Fibroblast of lung (primary cell): Measurements from ENCODE around the gene FBXW10B. TPM values are rescaled to one million over a fixed set of nuclear protein-coding genes. Genes with fewer than 3 reads are reported as not detected.
"Not testable (repeated sequence)": the region's sequence is repeated elsewhere in the genome, so short reads cannot be mapped to it uniquely, and the experiment has no call there.

ENCODE experiments used
- DNase-seq, 2 donors: peaks; one replicate each; pipeline versions ENCODE4 v3.0.0 to v3.0.0-alpha.2; 2010; ENCODE audit warnings: low read depth in 2 of 2
- H2AFZ ChIP-seq: 2 replicates; pipeline ENCODE4 v1.5.1; 2012; ENCODE audit warnings: low read length, control low read depth, inconsistent platforms
- H3K27ac ChIP-seq: 2 replicates; pipeline ENCODE4 v1.5.1; 2011; ENCODE audit warnings: low read length, control low read depth; ENCODE audit not compliant: insufficient read depth
- H3K27me3 ChIP-seq: 2 replicates; pipeline ENCODE4 v1.5.1; 2011; ENCODE audit warnings: mild to moderate bottlenecking, low read length; ENCODE audit not compliant: control insufficient read depth, insufficient read depth
- H3K36me3 ChIP-seq: 2 replicates; pipeline ENCODE4 v1.5.1; 2011; ENCODE audit warnings: low read length; ENCODE audit not compliant: control insufficient read depth, insufficient read depth
- H3K4me1 ChIP-seq: 2 replicates; pipeline ENCODE4 v1.5.1; 2011; ENCODE audit warnings: low read length; ENCODE audit not compliant: control insufficient read depth, insufficient read depth; ENCODE audit errors: extremely low read depth
- H3K4me2 ChIP-seq: 2 replicates; pipeline ENCODE4 v1.5.1; 2011; ENCODE audit warnings: low read length, control low read depth; ENCODE audit not compliant: insufficient read depth; ENCODE audit errors: extremely low read depth
- H3K4me3 ChIP-seq, 4 experiments: fragments of 200-600 bp in 1 of 4; sonication (generic) in 1 of 4; replicated peaks in 1 of 4; 2 replicates each; pipeline ENCODE4 v1.5.1; 2011 to 2016; ENCODE audit warnings: low read length in 4 of 4, low read depth in 3 of 4, mild to moderate bottlenecking in 3 of 4, control low read depth in 2 of 4, inconsistent platforms in 1 of 4, mixed read lengths in 1 of 4; ENCODE audit not compliant: insufficient read depth in 1 of 4; ENCODE audit errors: control extremely low read depth in 1 of 4
- H3K79me2 ChIP-seq: 2 replicates; pipeline ENCODE4 v1.5.1; 2012; ENCODE audit warnings: mild to moderate bottlenecking, low read length, inconsistent platforms; ENCODE audit not compliant: control insufficient read depth, insufficient read depth
- H3K9ac ChIP-seq: 2 replicates; pipeline ENCODE4 v1.5.1; 2011; ENCODE audit warnings: mild to moderate bottlenecking, low read length, control low read depth; ENCODE audit not compliant: insufficient read depth
- H3K9me3 ChIP-seq: 2 replicates; pipeline ENCODE4 v1.5.1; 2012; ENCODE audit warnings: low read depth, low read length; ENCODE audit not compliant: control insufficient read depth, insufficient read depth
- H4K20me1 ChIP-seq: 2 replicates; pipeline ENCODE4 v1.5.1; 2011; ENCODE audit warnings: low read length; ENCODE audit not compliant: control insufficient read depth, insufficient read depth; ENCODE audit errors: extremely low read depth
- CTCF ChIP-seq, 2 donors: IDR thresholded peaks in 1 of 2; conservative IDR thresholded peaks in 1 of 2; 1 replicate in 1 of 2; 2 replicates in 1 of 2; pipeline ENCODE4 v1.5.1; 2011 to 2012; ENCODE audit warnings: low read length in 2 of 2, control low read depth in 1 of 2, inconsistent platforms in 1 of 2, low read depth in 1 of 2, mild to moderate bottlenecking in 1 of 2
- EZH2 ChIP-seq: IDR thresholded peaks from 2 replicates; pipeline ENCODE4 v1.5.1; 2012; ENCODE audit warnings: low read length, control low read depth, mild to moderate bottlenecking; ENCODE audit errors: missing control alignments
- polyA plus RNA-seq, 2 donors: library from polyadenylated mRNA; depleted of rRNA in 1 of 2; stranded (reverse) in 1 of 2; unstranded in 1 of 2; fragments of >200 nt; gene quantifications; 2 replicates each; pipeline ENCODE4 v1.2.1, GENCODE V29; 2011 to 2012; ENCODE audit warnings: missing spikeins in 1 of 2
- total RNA-seq: library from RNA; depleted of rRNA; stranded (reverse); fragments of >200 nt; gene quantifications from 2 replicates; pipeline ENCODE4 v1.2.1, GENCODE V29; 2014

Gene FBXW10B
- total and polyA plus RNA-seq, 2 donors (not counting 1 experiment from before 2014, with no cell fraction given) = 0.11 to 0.50 TPM

- peak in 1 of 2 donors; percentile 66 for DNase-seq
- H3K36me3 ChIP-seq = no peaks in the 10 kb centered on the region
- peaks cover 9% of the 10 kb centered on the region for H3K79me2 ChIP-seq
- no peak overlapping the region for H2AFZ ChIP-seq
- TF ChIP-seq CTCF (conservative IDR thresholded peaks at IDR 0.05 in 1 of 2, IDR thresholded peaks at IDR 0.05 in 1 of 2; ENCODE audit: low read depth in 1 of 2, low read length in 2 of 2) = no peak
- TF ChIP-seq EZH2 = no peak
- H4K20me1 ChIP-seq = no peaks in the 10 kb centered on the region
- no peak overlapping the region for H3K9ac ChIP-seq
- no peaks in the 10 kb centered on the region for H3K4me1 ChIP-seq
- no peak overlapping the region for H3K4me2 ChIP-seq
- no peaks in the 10 kb centered on the region for H3K27me3 ChIP-seq
- no peak overlapping the region for H3K27ac ChIP-seq
- no peak overlapping the region for H3K4me3 ChIP-seq
- H3K9me3 ChIP-seq = no peaks in the 10 kb centered on the region
These were observed 35.5 kb upstream of the FBXW10B start for GRCh38 chr17:15654886-15655561.

GRCh38 chr17:15654401-15654800 lies 34.9 kb upstream of the FBXW10B start:
- not testable (repeated sequence) for H3K27ac ChIP-seq, DNase-seq, H2AFZ ChIP-seq, H3K36me3 ChIP-seq, H3K9ac ChIP-seq, H3K4me3 ChIP-seq, H3K27me3 ChIP-seq, H3K9me3 ChIP-seq, H3K79me2 ChIP-seq, H3K4me2 ChIP-seq, H3K4me1 ChIP-seq, H4K20me1 ChIP-seq

GRCh38 chr17:15652960-15653359 lies 33.5 kb upstream of the FBXW10B start:
- H3K4me2 ChIP-seq = no peak overlapping the region
- H3K36me3 ChIP-seq = no peaks in the 10 kb centered on the region
- H3K4me3 ChIP-seq = no peak overlapping the region
- no peaks in the 10 kb centered on the region for H3K4me1 ChIP-seq
- no peaks in the 10 kb centered on the region for H3K9me3 ChIP-seq
- no peak overlapping the region for H2AFZ ChIP-seq
- no peak for DNase-seq
- H4K20me1 ChIP-seq = no peaks in the 10 kb centered on the region
- TF ChIP-seq EZH2 (no peak), CTCF (conservative IDR thresholded peaks at IDR 0.05 in 1 of 2, IDR thresholded peaks at IDR 0.05 in 1 of 2; ENCODE audit: low read depth in 1 of 2, low read length in 2 of 2) (no peak)
- no peak overlapping the region for H3K27ac ChIP-seq
- no peak overlapping the region for H3K9ac ChIP-seq
- H3K27me3 ChIP-seq = no peaks in the 10 kb centered on the region
- peaks cover 9% of the 10 kb centered on the region for H3K79me2 ChIP-seq
